Mammary epithelial cell (primary cell): ENCODE results near the gene NR2F6.

Experiments used
- CTCF ChIP-seq, 2 donors: IDR thresholded peaks in 1 of 2; conservative IDR thresholded peaks in 1 of 2; 2 replicates each; pipeline ENCODE4 v1.5.1; 2011 to 2012; ENCODE audit warnings: inconsistent platforms in 2 of 2, low read length in 2 of 2, mild to moderate bottlenecking in 2 of 2, control low read depth in 1 of 2, low read depth in 1 of 2; ENCODE audit not compliant: insufficient read depth in 1 of 2; ENCODE audit errors: extremely low read depth in 1 of 2
- EZH2 ChIP-seq: IDR thresholded peaks from 2 replicates; pipeline ENCODE4 v1.6.1; 2012; ENCODE audit warnings: low read length, inconsistent platforms, borderline replicate concordance

- TF ChIP-seq CTCF (conservative IDR thresholded peaks at IDR 0.05 in 1 of 2, IDR thresholded peaks at IDR 0.05 in 1 of 2; ENCODE audit: extremely low read depth in 1 of 2, insufficient read depth in 1 of 2, low read depth in 1 of 2, low read length in 2 of 2) = no peak
- no peak for TF ChIP-seq EZH2
These were observed 40.5 kb upstream of the NR2F6 start for GRCh38 chr19:17286263-17286662.
